HG02973 (cell line): ENCODE measurements around the gene AFDN.
A peak's percentile ranks its signal among the peaks of the same experiment; 100 is the strongest.

ENCODE experiments used
- ATAC-seq: cut with Tn5 transposase; IDR thresholded peaks from one replicate; pipeline ENCODE4 v1.9.1; 2021; ENCODE audit warnings: moderate library complexity; ENCODE audit not compliant: unreplicated experiment

The AFDN gene

GRCh38 chr6:167860550-167861226 lies 34.0 kb downstream of the AFDN start:
- no peak for ATAC-seq

- ATAC-seq: no peak
Observed at GRCh38 chr6:167861424-167861823, 34.7 kb downstream of the AFDN start.

GRCh38 chr6:167863897-167864296 lies 37.2 kb downstream of the AFDN start:
- ATAC-seq: no peak

DNA sequence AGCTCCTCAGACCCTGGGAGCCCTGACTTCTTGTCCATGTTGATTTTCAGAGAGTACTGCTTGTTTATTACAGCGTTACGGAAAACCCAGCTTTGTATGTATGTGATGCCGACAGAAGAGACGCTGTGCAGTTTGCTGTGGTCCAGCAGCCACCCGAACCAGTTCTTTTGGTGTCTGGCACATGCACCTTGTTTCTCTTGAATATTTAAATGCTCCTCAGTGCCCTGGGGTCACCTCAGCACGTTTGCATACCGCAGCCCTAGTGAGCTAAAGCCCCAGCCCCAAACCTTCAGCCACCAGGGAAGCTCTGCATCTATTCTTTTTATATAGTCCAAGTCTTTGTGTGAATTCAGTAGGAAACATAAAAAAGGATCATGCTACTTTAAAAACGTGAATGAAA lies 39.9 kb downstream of the AFDN start:
- no peak for ATAC-seq

DNA sequence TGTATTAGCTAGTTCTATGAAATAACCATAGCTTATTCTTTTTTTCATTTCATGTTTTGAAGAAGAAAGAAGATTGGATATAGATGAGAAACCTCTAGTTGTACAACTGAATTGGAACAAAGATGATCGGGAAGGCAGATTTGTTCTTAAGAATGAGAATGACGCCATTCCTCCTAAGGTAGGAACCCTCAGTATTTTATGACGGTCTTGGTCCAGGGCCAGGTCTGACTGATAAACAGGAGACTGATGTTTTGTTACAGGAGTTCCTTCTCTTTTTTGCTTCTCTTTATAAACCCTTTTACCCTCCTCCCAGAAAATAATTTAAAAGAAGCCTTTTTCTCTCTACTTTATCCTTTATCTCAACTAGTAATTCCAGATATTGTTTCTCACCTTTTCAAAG lies 43.6 kb downstream of the AFDN start:
- no peak for ATAC-seq

GRCh38 chr6:167872538-167873210 lies 46.0 kb downstream of the AFDN start:
- ATAC-seq: peak; percentile 46

- no peak for ATAC-seq
Observed at GRCh38 chr6:167877994-167878779, 51.5 kb downstream of the AFDN start.

DNA sequence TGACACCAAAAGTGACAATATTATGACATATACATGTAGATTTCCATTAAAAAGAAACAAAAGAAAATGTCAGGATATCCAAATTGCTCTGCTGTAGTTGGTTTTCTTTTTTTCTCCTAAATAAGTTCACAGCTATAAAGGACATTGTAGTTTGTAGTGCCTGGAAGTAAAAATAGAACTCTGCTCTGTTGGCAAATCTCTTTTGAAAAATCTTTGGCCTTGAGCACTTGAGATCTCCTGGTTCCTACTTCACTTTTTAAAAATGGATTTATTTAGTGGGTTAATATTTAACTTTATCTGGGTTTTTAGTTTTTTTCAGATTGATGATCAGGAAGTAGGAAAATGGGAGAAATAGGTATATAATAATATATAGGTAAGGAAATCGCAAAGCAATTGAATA lies 52.9 kb downstream of the AFDN start:
- no peak for ATAC-seq

- ATAC-seq: no peak
Observed at GRCh38 chr6:167881327-167881726, 54.6 kb downstream of the AFDN start.

- ATAC-seq: no peak
Observed at GRCh38 chr6:167882244-167882643, 55.5 kb downstream of the AFDN start.

DNA sequence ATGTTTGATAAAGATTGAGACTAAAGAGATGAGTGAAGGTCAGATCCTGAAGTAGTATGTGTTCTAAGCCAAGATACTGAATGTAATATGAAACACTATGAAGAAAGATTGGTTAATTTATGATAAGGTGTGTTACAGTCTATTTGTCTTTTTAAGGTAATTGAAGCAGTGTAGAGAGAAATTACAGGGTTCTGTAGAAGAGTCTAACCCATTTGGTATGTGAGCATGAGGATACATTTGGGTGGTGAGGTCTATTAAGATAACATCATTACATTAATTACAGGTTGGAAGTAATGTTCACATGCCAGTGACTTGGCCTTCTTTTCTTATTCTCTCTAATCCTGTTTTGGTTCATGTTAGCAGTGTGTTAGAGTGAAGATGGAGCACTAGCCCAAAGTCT lies 61.4 kb downstream of the AFDN start:
- ATAC-seq: no peak

DNA sequence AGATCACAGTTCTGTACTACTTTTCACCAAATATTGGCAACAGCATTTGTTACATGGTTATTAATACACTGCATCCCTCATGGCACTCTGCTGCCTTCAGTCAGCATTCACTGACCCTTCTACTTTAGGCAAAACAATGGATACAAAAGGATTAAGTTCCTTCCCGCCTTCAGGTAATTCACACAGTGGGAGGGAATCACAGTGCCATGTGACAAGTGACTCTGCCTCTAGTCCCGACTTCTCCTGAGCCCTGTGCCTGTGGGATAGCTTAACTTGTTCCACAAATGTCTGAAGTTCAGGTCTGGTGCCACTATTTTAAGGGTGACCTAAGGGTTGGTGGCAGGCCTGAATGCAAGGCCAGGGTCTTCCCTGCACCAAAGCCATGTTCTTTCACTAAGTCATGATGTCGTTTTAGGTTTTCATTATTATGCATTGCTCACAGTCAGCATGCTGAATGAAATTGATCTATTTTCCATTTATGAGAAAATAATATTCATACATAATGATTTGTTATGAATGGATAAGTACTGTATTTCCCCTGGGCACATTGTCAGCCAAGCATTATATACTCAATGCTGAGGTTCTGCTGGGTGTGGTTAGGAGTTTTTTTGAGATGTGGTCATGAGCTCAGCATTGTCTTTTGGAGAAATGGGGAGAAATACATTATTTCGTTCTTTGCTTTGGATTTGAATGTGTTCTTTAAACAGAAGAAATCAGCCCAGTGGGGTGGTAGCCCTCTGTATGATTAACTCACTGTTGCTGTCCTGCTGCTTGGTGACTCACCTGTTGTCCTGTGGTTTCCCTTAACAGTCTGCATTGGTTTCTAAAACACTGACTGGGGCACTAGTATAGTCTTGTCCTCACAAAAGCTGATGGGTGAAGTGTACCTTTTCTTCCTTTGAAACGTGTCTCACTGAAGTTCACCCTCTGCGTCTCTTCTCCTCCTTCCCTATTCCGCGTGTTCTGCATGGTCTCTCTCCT lies 66.4 kb downstream of the AFDN start:
- peak; percentile 86 for ATAC-seq

DNA sequence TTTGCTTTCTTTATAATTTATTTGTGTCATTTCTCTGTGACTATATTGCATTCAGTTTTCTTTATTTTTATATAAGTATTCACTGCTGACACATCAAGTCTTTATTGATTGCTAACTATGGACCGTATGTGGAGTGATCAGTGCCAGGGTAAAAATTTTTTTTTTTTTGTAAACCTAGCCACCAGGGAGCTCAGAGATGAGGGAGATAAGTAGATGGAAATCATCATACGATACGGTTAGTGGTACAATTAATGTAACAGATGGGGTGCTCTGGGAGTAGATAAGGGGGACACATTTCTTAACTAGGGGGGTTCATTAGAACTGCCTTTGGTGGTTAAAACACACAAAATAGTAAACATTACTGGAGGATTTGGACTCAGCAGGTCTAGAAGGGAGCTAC lies 68.3 kb downstream of the AFDN start:
- ATAC-seq: no peak

- no peak for ATAC-seq
Observed at GRCh38 chr6:167896648-167897047, 69.9 kb downstream of the AFDN start.

- no peak for ATAC-seq
Observed at GRCh38 chr6:167898673-167899311, 72.1 kb downstream of the AFDN start.

GRCh38 chr6:167904791-167905190 lies 78.1 kb downstream of the AFDN start:
- ATAC-seq: no peak

DNA sequence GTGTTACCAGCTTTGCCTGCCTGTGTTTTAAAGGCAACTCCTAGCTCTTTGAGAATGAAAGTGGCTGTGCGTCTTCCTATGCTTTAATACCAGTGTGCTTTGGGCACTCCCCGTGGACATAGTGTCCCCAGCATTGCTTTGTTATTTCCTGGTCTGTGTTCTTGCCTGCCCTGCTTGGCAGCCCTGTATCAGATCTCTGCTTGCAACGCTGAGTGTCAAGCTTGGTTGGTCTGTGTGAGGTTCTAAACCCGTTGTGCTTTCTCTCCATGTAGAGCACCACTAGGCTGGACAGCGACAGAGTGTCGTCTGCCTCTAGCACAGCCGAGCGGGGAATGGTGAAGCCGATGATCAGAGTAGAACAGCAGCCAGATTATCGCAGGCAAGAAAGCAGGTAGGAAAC lies 80.2 kb downstream of the AFDN start:
- no peak for ATAC-seq

DNA sequence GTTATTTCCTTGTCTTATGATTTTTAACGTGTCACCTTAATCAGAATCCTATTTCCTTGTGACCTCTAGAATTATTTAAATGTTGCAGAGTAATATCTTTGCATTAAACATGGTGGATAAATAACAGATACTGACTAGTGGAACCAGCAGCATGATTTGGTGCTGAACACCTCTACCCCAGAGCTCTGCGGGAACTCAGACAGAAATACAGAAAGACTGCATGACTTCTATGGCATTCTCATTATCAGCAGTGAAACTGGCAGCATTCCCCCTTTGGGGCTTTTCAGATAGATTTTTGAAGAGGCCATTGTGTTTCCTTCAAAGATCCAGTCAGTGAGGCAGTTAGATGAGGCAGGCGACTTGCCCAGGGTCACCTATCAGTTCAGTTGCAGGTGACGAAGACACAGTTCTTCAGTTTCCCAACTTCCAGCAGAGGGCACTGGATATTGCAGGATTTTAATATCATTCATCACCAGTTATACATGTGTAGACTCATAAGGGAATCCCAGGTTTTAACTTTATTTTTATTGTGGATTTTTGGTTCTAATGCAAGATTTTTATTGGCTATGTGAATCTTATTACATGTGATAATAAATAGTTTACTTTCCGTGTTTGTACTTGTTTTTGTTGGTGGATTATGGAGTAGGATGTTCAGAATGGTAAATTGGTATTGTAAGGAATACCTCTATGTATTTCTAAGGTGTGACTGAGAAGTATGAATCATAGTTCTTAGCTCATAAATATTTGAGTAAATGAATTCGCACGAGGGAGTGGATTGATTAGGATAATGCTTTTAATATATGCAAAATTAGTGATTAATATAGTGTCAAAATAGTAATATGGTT lies 81.3 kb downstream of the AFDN start:
- no peak for ATAC-seq

- no peak for ATAC-seq
Observed at GRCh38 chr6:167910007-167910406, 83.3 kb downstream of the AFDN start.
